HL-60 (cell line): ENCODE results near the gene CRYGC.
"Not testable (repeated sequence)": the region's sequence is repeated elsewhere in the genome, so short reads cannot be mapped to it uniquely, and the experiment has no call there.

Experiments
- GABPA ChIP-seq: IDR thresholded peaks from 2 replicates; pipeline ENCODE4 v1.6.1; 2012; ENCODE audit warnings: low read depth
- POLR2AphosphoS5 ChIP-seq: IDR thresholded peaks from 2 replicates; pipeline ENCODE4 v1.6.1; 2012; ENCODE audit warnings: low read depth
- SPI1 ChIP-seq: IDR thresholded peaks from 2 replicates; pipeline ENCODE4 v1.6.1; 2012; ENCODE audit warnings: low read depth, mild to moderate bottlenecking, borderline replicate concordance
- TF ChIP-seq, protein P1 (sequence below): IDR thresholded peaks from one replicate; pipeline ENCODE4 v1.5.1; 2011; ENCODE audit warnings: low read length, control low read depth, inconsistent platforms; ENCODE audit not compliant: insufficient read depth
- TF ChIP-seq, protein P2 (sequence below): IDR thresholded peaks from 2 replicates; pipeline ENCODE4 v1.6.1; 2012; ENCODE audit warnings: low read depth; ENCODE audit not compliant: insufficient replicate concordance

DNA sequence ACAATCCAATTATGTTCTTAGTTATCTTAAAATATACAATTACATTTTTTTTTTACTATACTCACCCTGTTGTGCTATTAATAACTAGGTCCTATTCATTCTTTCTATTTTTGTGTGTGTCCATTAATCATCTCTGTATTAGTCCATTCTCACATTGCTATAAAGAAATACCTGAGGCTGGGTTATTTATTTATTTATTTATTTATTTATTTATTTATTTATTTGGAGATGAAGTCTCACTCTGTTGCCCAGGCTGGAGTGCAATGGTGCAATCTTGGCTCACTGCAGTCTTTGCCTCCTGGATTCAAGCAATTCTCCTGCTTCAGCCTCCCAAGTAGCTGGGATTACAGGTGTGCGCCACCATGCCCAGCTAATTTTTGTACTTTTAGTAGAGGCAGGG is 30.9 kb downstream of the CRYGC start:
- TF ChIP-seq, protein P1, sequence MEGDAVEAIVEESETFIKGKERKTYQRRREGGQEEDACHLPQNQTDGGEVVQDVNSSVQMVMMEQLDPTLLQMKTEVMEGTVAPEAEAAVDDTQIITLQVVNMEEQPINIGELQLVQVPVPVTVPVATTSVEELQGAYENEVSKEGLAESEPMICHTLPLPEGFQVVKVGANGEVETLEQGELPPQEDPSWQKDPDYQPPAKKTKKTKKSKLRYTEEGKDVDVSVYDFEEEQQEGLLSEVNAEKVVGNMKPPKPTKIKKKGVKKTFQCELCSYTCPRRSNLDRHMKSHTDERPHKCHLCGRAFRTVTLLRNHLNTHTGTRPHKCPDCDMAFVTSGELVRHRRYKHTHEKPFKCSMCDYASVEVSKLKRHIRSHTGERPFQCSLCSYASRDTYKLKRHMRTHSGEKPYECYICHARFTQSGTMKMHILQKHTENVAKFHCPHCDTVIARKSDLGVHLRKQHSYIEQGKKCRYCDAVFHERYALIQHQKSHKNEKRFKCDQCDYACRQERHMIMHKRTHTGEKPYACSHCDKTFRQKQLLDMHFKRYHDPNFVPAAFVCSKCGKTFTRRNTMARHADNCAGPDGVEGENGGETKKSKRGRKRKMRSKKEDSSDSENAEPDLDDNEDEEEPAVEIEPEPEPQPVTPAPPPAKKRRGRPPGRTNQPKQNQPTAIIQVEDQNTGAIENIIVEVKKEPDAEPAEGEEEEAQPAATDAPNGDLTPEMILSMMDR: not testable (repeated sequence)
- TF ChIP-seq, protein P2, sequence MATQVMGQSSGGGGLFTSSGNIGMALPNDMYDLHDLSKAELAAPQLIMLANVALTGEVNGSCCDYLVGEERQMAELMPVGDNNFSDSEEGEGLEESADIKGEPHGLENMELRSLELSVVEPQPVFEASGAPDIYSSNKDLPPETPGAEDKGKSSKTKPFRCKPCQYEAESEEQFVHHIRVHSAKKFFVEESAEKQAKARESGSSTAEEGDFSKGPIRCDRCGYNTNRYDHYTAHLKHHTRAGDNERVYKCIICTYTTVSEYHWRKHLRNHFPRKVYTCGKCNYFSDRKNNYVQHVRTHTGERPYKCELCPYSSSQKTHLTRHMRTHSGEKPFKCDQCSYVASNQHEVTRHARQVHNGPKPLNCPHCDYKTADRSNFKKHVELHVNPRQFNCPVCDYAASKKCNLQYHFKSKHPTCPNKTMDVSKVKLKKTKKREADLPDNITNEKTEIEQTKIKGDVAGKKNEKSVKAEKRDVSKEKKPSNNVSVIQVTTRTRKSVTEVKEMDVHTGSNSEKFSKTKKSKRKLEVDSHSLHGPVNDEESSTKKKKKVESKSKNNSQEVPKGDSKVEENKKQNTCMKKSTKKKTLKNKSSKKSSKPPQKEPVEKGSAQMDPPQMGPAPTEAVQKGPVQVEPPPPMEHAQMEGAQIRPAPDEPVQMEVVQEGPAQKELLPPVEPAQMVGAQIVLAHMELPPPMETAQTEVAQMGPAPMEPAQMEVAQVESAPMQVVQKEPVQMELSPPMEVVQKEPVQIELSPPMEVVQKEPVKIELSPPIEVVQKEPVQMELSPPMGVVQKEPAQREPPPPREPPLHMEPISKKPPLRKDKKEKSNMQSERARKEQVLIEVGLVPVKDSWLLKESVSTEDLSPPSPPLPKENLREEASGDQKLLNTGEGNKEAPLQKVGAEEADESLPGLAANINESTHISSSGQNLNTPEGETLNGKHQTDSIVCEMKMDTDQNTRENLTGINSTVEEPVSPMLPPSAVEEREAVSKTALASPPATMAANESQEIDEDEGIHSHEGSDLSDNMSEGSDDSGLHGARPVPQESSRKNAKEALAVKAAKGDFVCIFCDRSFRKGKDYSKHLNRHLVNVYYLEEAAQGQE: not testable (repeated sequence)
- TF ChIP-seq POLR2AphosphoS5, SPI1, GABPA: not testable (repeated sequence)
